K562 (cell line): ENCODE results near the gene SLC2A13. TPM values are rescaled to one million over a fixed set of nuclear protein-coding genes. Genes with fewer than 3 reads are reported as not detected.

Experiments
- ATAC-seq: fragments of 200-7000 bp; cut with Tn5 transposase; 3 replicates; pipeline ENCODE4 v1.9.1; 2020; ENCODE audit warnings: moderate library complexity
- BruUV-seq: library from RNA; stranded (reverse); fragments of 400-500 nt; replicated peaks from 2 replicates; lab custom pipeline; 2021; lab: Mats Ljungman, UMichigan
- CTCF ChIA-PET: fragments of 300-600 bp; formaldehyde crosslinking; extraction: SDS; loops from one replicate; lab custom pipeline; 2021; ENCODE audit warnings: low intra/inter-chr PET ratio; lab: Yijun Ruan, JAX
- POLR2A ChIA-PET: fragments of 300-600, 350-650 bp; sonication (Branson Sonifier 250); formaldehyde crosslinking; extraction: SDS; loops from one replicate; lab custom pipeline; 2021; ENCODE audit warnings: antibody characterized with exemption, inconsistent platforms; lab: Yijun Ruan, JAX
- DNase-seq, 4 experiments: peaks; one replicate each; pipeline versions ENCODE4 v3.0.0 to v3.0.0-alpha.2; 2011 to 2018; ENCODE audit warnings: low spot score in 3 of 4, mixed read lengths in 3 of 4; ENCODE audit errors: extremely low read depth in 1 of 4
- FAIRE-seq: peaks from 2 replicates; lab custom pipeline; 2011; peaks lifted over from hg19 to GRCh38; lab: Jason Lieb, UNC
- H2AFZ ChIP-seq: 2 replicates; pipeline ENCODE4 v1.6.0; 2011; ENCODE audit warnings: low read depth, low read length, control low read depth, inconsistent platforms
- H3K27ac ChIP-seq: fragments of 200-600 bp; 3 replicates; pipeline ENCODE4 v1.8.0; 2011; ENCODE audit warnings: low read depth, mild to moderate bottlenecking, control low read depth, inconsistent platforms, low read length, moderate library complexity, mixed read lengths; ENCODE audit errors: extremely low read depth
- H3K27me3 ChIP-seq, 2 experiments: fragments of 300-600 bp in 1 of 2; 2 replicates in 1 of 2; 3 replicates in 1 of 2; pipeline versions ENCODE4 v1.6.0 to v1.8.0; 2011; ENCODE audit warnings: inconsistent platforms in 2 of 2, low read length in 2 of 2, mild to moderate bottlenecking in 1 of 2, mixed read lengths in 1 of 2, moderate library complexity in 1 of 2; ENCODE audit not compliant: control insufficient read depth in 2 of 2, insufficient read depth in 2 of 2
- H3K36me3 ChIP-seq: fragments of 300-600 bp; 3 replicates; pipeline ENCODE4 v1.8.0; 2011; ENCODE audit warnings: mild to moderate bottlenecking, low read length, inconsistent platforms; ENCODE audit not compliant: control insufficient read depth, insufficient read depth
- H3K4me1 ChIP-seq, 2 experiments: fragments of 200-600 bp in 1 of 2; replicated peaks in 1 of 2; 2 replicates in 1 of 2; 3 replicates in 1 of 2; pipeline versions ENCODE4 v1.5.1 to v1.8.0; 2011; ENCODE audit warnings: inconsistent platforms in 2 of 2, low read length in 2 of 2, mild to moderate bottlenecking in 1 of 2, mixed read lengths in 1 of 2, moderate library complexity in 1 of 2; ENCODE audit not compliant: control insufficient read depth in 2 of 2, insufficient read depth in 2 of 2
- H3K4me2 ChIP-seq: 2 replicates; pipeline ENCODE4 v1.6.1; 2011; ENCODE audit warnings: low read length, control low read depth, inconsistent platforms, mixed read lengths; ENCODE audit not compliant: insufficient read depth
- H3K4me3 ChIP-seq: fragments of 200-600 bp; sonication (generic), shearing (Covaris generic); 2 replicates; pipeline ENCODE4 v1.5.1; 2016; ENCODE audit warnings: control low read depth, inconsistent platforms
- H3K79me2 ChIP-seq: fragments of 200-600 bp; 3 replicates; pipeline ENCODE4 v1.8.0; 2011; ENCODE audit warnings: low read length, inconsistent platforms; ENCODE audit not compliant: control insufficient read depth, insufficient read depth
- H3K9ac ChIP-seq, 2 experiments: 2 replicates each; pipeline versions ENCODE4 v1.6.0 to v1.6.1; 2011; ENCODE audit warnings: low read depth in 2 of 2, low read length in 2 of 2, control low read depth in 1 of 2, inconsistent platforms in 1 of 2, mild to moderate bottlenecking in 1 of 2, mixed read lengths in 1 of 2; ENCODE audit not compliant: insufficient read depth in 1 of 2
- H3K9me1 ChIP-seq: one replicate; pipeline ENCODE4 v1.6.0; 2011; ENCODE audit warnings: inconsistent platforms, mild to moderate bottlenecking, low read length, moderate library complexity; ENCODE audit not compliant: control insufficient read depth, insufficient read depth
- H3K9me3 ChIP-seq: replicated peaks from 2 replicates; pipeline ENCODE4 v1.5.1; 2011; ENCODE audit warnings: low read depth, low read length, inconsistent platforms; ENCODE audit not compliant: control insufficient read depth, insufficient read depth
- H4K20me1 ChIP-seq: replicated peaks from 2 replicates; pipeline ENCODE4 v1.6.1; 2011; ENCODE audit warnings: low read length, inconsistent platforms, mixed read lengths; ENCODE audit not compliant: control insufficient read depth, insufficient read depth
- CREM ChIP-seq: IDR thresholded peaks from 2 replicates; pipeline ENCODE4 v1.6.1; 2014; ENCODE audit warnings: antibody characterized with exemption, low read depth
- EGR1 ChIP-seq: fragments of 450-650 bp; conservative IDR thresholded peaks from 2 replicates; pipeline ENCODE4 v1.6.1; 2017; ENCODE audit warnings: mild to moderate bottlenecking
- ELK3 ChIP-seq: fragments of 450-650 bp; formaldehyde crosslinking; IDR thresholded peaks from 2 replicates; pipeline ENCODE4 v1.4.0; 2020; ENCODE audit warnings: mild to moderate bottlenecking
- ETS2 ChIP-seq: IDR thresholded peaks from 2 replicates; pipeline ENCODE4 v1.6.1; 2016; ENCODE audit warnings: borderline replicate concordance, missing genetic modification characterization, mild to moderate bottlenecking, moderate library complexity, missing compliant biosample characterization; ENCODE audit not compliant: poor library complexity, severe bottlenecking
- MAZ ChIP-seq, 2 experiments: fragments of 450-650 bp in 1 of 2; sonication (generic) in 1 of 2; formaldehyde crosslinking; IDR thresholded peaks in 1 of 2; conservative IDR thresholded peaks in 1 of 2; 2 replicates each; pipeline versions ENCODE4 v1.4.0 to v1.5.0; 2020; ENCODE audit warnings: mild to moderate bottlenecking in 1 of 2, missing genetic modification reagents in 1 of 2
- MCM5 ChIP-seq: fragments of 450-650 bp; IDR thresholded peaks from 2 replicates; pipeline ENCODE4 v1.6.1; 2016; ENCODE audit warnings: low read depth
- MEF2D ChIP-seq: conservative IDR thresholded peaks from 2 replicates; pipeline ENCODE4 v1.6.1; 2016; ENCODE audit warnings: low read depth, missing genetic modification characterization, missing compliant biosample characterization
- POU5F1 ChIP-seq: fragments of 150-350 bp; IDR thresholded peaks from 2 replicates; pipeline ENCODE4 v1.6.1; 2014; ENCODE audit warnings: borderline replicate concordance, low read length, low read depth, mild to moderate bottlenecking; ENCODE audit not compliant: partially characterized antibody
- RHOXF2B ChIP-seq: fragments of 250-450 bp; sonication (Bioruptor Pico); conservative IDR thresholded peaks from 2 replicates; pipeline ENCODE4 v1.5.1; 2021
- RNF2 ChIP-seq: sonication (generic); IDR thresholded peaks from 2 replicates; pipeline ENCODE4 v1.6.1; 2016
- SP2 ChIP-seq: IDR thresholded peaks from 2 replicates; pipeline ENCODE4 v1.6.1; 2011; ENCODE audit warnings: mild to moderate bottlenecking, low read depth, low read length, moderate library complexity; ENCODE audit not compliant: poor library complexity, severe bottlenecking; ENCODE audit errors: extremely low read depth
- ZNF316 ChIP-seq: fragments of 450-650 bp; IDR thresholded peaks from 2 replicates; pipeline ENCODE4 v1.6.1; 2016
- ZNF699 ChIP-seq: fragments of 250-450 bp; sonication (Bioruptor Pico); IDR thresholded peaks from 2 replicates; pipeline ENCODE4 v1.8.0; 2021; ENCODE audit warnings: mild to moderate bottlenecking, moderate library complexity; ENCODE audit not compliant: insufficient replicate concordance
- WGBS: fragments of 100-300 bp; shearing (Covaris generic); methylation state at CpG from one replicate; pipeline ENCODE4 v1.1.6; 2016; ENCODE audit warnings: low coverage, mixed read lengths; ENCODE audit not compliant: insufficient coverage; ENCODE audit errors: missing lambda C conversion rate; 5-methylcytosine and 5-hydroxymethylcytosine counted together
- in situ Hi-C: fragments of 300-500 bp; cut with MboI; formaldehyde crosslinking; loops from 4 replicates; pipeline ENCODE4 v1.15.0; 2018; ENCODE audit warnings: inconsistent platforms, mixed read lengths
- intact Hi-C: fragments of 100-400 bp; cut with micrococcal nuclease; formaldehyde crosslinking; loops from 2 replicates; pipeline ENCODE4 v1.14.2; 2022
- polyA plus RNA-seq, 8 experiments: library from polyadenylated mRNA; depleted of rRNA in 4 of 8; stranded (reverse) in 5 of 8; unstranded in 3 of 8; fragments of >200 nt; fragmentation: Nextera tagmentation in 2 of 8; fragmentation: Illumina TruSeq in 1 of 8; extraction: Ambion mirVana in 2 of 8; extraction: Trizol in 1 of 8; gene quantifications; 2 replicates each; pipeline versions ENCODE4 v1.2.1 to v1.2.3, GENCODE V29; 2011 to 2014; ENCODE audit warnings: inconsistent platforms in 1 of 8, missing spikeins in 1 of 8
- total RNA-seq, 7 experiments: library from RNA; depleted of rRNA in 6 of 7; stranded (reverse); fragments of >200 nt in 6 of 7; fragmentation: Illumina TruSeq in 2 of 7; extraction: Trizol in 2 of 7; gene quantifications; 2 replicates each; pipeline versions ENCODE4 v1.2.1 to v1.2.3, GENCODE V29; 2011 to 2021; ENCODE audit warnings: low replicate concordance in 1 of 7

SLC2A13 gene
- total and polyA plus RNA-seq, 9 of the 15 experiments (the other 6 are each of a cell fraction or from before 2014, with no cell fraction given), result 1.7 to 12.4 (median 9.0) TPM

GRCh38 chr12:40149673-40150260 lies 43.9 kb upstream of the SLC2A13 start:
- ATAC-seq (no peak), FAIRE-seq (no peak), DNase-seq (no peak)
- ChIA-PET CTCF (no interaction called here), POLR2A (interaction anchor here (0.7 kb wide), 1 partner anchor 227 kb away, joined by 4 read pairs; no protein-coding TSS in a partner anchor)
- Histone ChIP-seq H3K9me3 (no peaks in the 10 kb centered on the region), H3K36me3 (no peaks in the 10 kb centered on the region), H2AFZ (no peak overlapping the region), H3K4me1 (no peaks in the 10 kb centered on the region), H3K4me3 (no peak overlapping the region), H3K9me1 (no peaks in the 10 kb centered on the region), H3K4me2 (no peak overlapping the region), H3K79me2 (no peaks in the 10 kb centered on the region), H3K27ac (no peak overlapping the region), H3K9ac (no peak overlapping the region), H4K20me1 (no peaks in the 10 kb centered on the region), H3K27me3 (no peaks in the 10 kb centered on the region)
- TF ChIP-seq MAZ (CRISPR knock-in tag; conservative IDR thresholded peaks at IDR 0.05 in 1 of 2, IDR thresholded peaks at IDR 0.05 in 1 of 2), result no peak
- TF ChIP-seq CREM, result no peak
- TF ChIP-seq RNF2, result no peak
- TF ChIP-seq SP2, result no peak
- no peak for TF ChIP-seq ZNF699 (CRISPR knock-in tag)
- no peak for TF ChIP-seq EGR1
- TF ChIP-seq MCM5, result no peak
- no peak for TF ChIP-seq ELK3
- no peak for TF ChIP-seq POU5F1
- no peak for TF ChIP-seq RHOXF2B
- TF ChIP-seq ZNF316, result no peak
- TF ChIP-seq ETS2 (tag), result no peak
- no peak for TF ChIP-seq MEF2D
- in situ Hi-C loops (loop anchor here (25.0 kb wide), 1 partner anchor 763 kb away; no protein-coding TSS in a partner anchor), intact Hi-C loops (loop anchor here (10.0 kb wide), 1 partner anchor 775 kb away; no protein-coding TSS in a partner anchor)
- WGBS, result 8% methylated on average over 1 of the region's 1 CpG
- BruUV-seq, result no TSS peak
